ENCODE measurements around the gene POLD2. TPM values are rescaled to one million over a fixed set of nuclear protein-coding genes. Genes with fewer than 3 reads are reported as not detected.
A peak's percentile ranks its signal among the peaks of the same experiment; 100 is the strongest.
"Not testable (repeated sequence)": the region's sequence is repeated elsewhere in the genome, so short reads cannot be mapped to it uniquely, and the experiment has no call there.

Gene POLD2
- total RNA-seq: 10 to 100 TPM; 53.4 to 85.1 (median 72.6) TPM
- total RNA-seq (2013): 38.8 TPM
- 27.9 to 245 (median 48.2) reads per million in 29 experiments for total RNA-seq

GRCh38 chr7:44123190-44124003 is at the start of gene POLD2:
TSS of gene POLD2 (minus strand) at chr7:44123548. CDS start at chr7:44122053, 1,495 bp downstream.
- peaks cover 20% of the 10 kb centered on the region for H3K36me3 Mint-ChIP-seq

DNA sequence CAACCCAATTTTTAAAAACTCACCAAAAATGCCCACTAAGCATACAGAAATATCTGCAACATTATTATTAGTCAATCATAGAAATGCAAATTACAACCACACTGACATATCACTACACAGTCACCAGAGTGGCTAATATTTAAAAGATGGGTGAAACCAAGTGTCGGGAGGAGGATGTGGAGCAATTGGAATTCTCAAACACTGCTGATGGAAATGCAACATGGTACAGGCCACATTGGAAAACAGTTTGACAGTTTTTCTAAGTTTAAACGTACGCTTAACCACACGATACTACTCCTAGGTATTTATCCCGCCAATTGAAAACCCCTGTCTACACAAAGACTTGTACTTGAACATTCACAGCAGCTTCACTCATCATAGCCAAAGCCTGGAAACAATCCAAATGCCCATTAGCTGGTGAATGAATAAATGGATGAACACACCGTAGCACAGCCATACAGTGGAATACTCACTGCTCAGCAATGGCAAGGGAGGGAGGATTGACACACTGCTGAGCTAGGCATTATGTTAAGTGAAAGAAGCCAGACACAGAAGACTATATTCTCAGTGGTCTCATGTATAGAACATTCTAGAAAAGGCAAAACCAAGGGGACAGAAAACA is 49.6 kb upstream of the POLD2 start:
- DNase-seq (no peak), ATAC-seq (replicated peaks in 1 of 4) (no peak)
- no peaks in the 10 kb centered on the region for H3K36me3 Mint-ChIP-seq
- no peak overlapping the region for H3K27ac Mint-ChIP-seq
- ChIA-PET POLR2A (no interaction called here), CTCF (no interaction called here)
- H3K4me3 Mint-ChIP-seq: no peak overlapping the region
- H3K27ac ChIP-seq (ENCODE audit: low read length): no peak overlapping the region
- no peaks in the 10 kb centered on the region for H3K36me3 ChIP-seq (ENCODE audit: control insufficient read depth in 2 of 2, extremely low read depth in 1 of 2, insufficient read depth in 1 of 2, low read length in 1 of 2)
- H3K4me1 Mint-ChIP-seq: peaks cover 0 to 2% (median under 1%) of the 10 kb centered on the region in 3 donors
- H3K27me3 Mint-ChIP-seq: peaks cover 15 to 25% of the 10 kb centered on the region in 2 donors
- no peaks in the 10 kb centered on the region for H3K4me1 ChIP-seq (ENCODE audit: control insufficient read depth in 1 of 2, extremely low read depth in 1 of 2, insufficient read depth in 2 of 2, low read length in 2 of 2)
- peaks cover 0 to 5% (median 0%) of the 10 kb centered on the region in 3 donors for H3K9me3 Mint-ChIP-seq
- no peaks in the 10 kb centered on the region for H3K9me3 ChIP-seq
- H3K4me3 ChIP-seq (ENCODE audit: control insufficient read depth in 1 of 2, extremely low read depth in 1 of 2, low read length in 1 of 2): no peak overlapping the region
- 100% methylated on average over 2 of the region's 6 CpGs for WGBS (ENCODE audit: insufficient coverage)
- peaks cover 0 to 29% of the 10 kb centered on the region in 2 experiments for H3K27me3 ChIP-seq (replicated peaks in 1 of 2; ENCODE audit: control insufficient read depth in 2 of 2, extremely low read depth in 1 of 2, insufficient read depth in 2 of 2, low read length in 1 of 2)

More at GRCh38 chr7:44123190-44124003, at the start of gene POLD2:
- Histone ChIP-seq H3K9me3 (no peaks in the 10 kb centered on the region), H3K4me3 (ENCODE audit: control insufficient read depth in 1 of 2, extremely low read depth in 1 of 2, low read length in 1 of 2) (peak within 1 kb of the TSS; percentile 64 to 87), H3K4me1 (ENCODE audit: control insufficient read depth in 1 of 2, extremely low read depth in 1 of 2, insufficient read depth in 2 of 2, low read length in 2 of 2) (peaks cover 6 to 22% of the 10 kb centered on the region in 2 experiments), H3K27me3 (replicated peaks in 1 of 2; ENCODE audit: control insufficient read depth in 2 of 2, extremely low read depth in 1 of 2, insufficient read depth in 2 of 2, low read length in 1 of 2) (peaks cover 0 to 3% of the 10 kb centered on the region in 2 experiments), H3K36me3 (ENCODE audit: control insufficient read depth in 2 of 2, extremely low read depth in 1 of 2, insufficient read depth in 1 of 2, low read length in 1 of 2) (peaks cover 10 to 26% of the 10 kb centered on the region in 2 donors), H3K27ac (ENCODE audit: low read length) (peak within 1 kb of the TSS; percentile 65)
- peaks cover 37 to 42% (median 38%) of the 10 kb centered on the region in 3 donors for H3K4me1 Mint-ChIP-seq
- H3K27ac Mint-ChIP-seq: peak within 1 kb of the TSS; percentile 69 to 80
- H3K4me3 Mint-ChIP-seq: peak within 1 kb of the TSS; percentile 82 to 89 (median 87)
- CTCF ChIA-PET: interaction anchor here (0.6 to 0.7 kb wide), 3 partner anchors 17 to 308 kb away, joined by 3 to 4 read pairs (median 3); partner anchors contain the start of gene YKT6 (in 1 of the 2)
- ATAC-seq (replicated peaks in 1 of 4) (peak; percentile 98 to 100 (median 99)), DNase-seq (peak; percentile 92 to 98 (median 96))
- POLR2A ChIA-PET: interaction anchor here in 1 of 2 donors (0.6 kb wide), 1 partner anchor 451 kb away, joined by 3 read pairs; no protein-coding TSS in a partner anchor
- 0% methylated on average over 75 of the region's 86 CpGs for WGBS (ENCODE audit: insufficient coverage)
- no peaks in the 10 kb centered on the region for H3K27me3 Mint-ChIP-seq
- no peaks in the 10 kb centered on the region for H3K9me3 Mint-ChIP-seq

- ChIA-PET POLR2A (interaction anchor here in 1 of 2 donors (0.7 kb wide), 1 partner anchor 822 kb away, joined by 6 read pairs; no protein-coding TSS in a partner anchor), CTCF (no interaction called here)
- Histone ChIP-seq H3K27me3 (replicated peaks in 1 of 2; ENCODE audit: control insufficient read depth in 2 of 2, extremely low read depth in 1 of 2, insufficient read depth in 2 of 2, low read length in 1 of 2) (peaks cover 0 to 23% of the 10 kb centered on the region in 2 experiments), H3K4me3 (ENCODE audit: control insufficient read depth in 1 of 2, extremely low read depth in 1 of 2, low read length in 1 of 2) (no peak overlapping the region), H3K36me3 (ENCODE audit: control insufficient read depth in 2 of 2, extremely low read depth in 1 of 2, insufficient read depth in 1 of 2, low read length in 1 of 2) (no peaks in the 10 kb centered on the region), H3K4me1 (ENCODE audit: control insufficient read depth in 1 of 2, extremely low read depth in 1 of 2, insufficient read depth in 2 of 2, low read length in 2 of 2) (no peaks in the 10 kb centered on the region), H3K27ac (ENCODE audit: low read length) (no peak overlapping the region), H3K9me3 (no peaks in the 10 kb centered on the region)
- Mint-ChIP-seq H3K36me3 (no peaks in the 10 kb centered on the region), H3K27ac (no peak overlapping the region), H3K27me3 (peaks cover 15 to 22% of the 10 kb centered on the region in 2 donors), H3K4me1 (peaks cover 0 to 6% (median 4%) of the 10 kb centered on the region in 3 donors), H3K9me3 (peaks cover 0 to 5% (median 0%) of the 10 kb centered on the region in 3 donors), H3K4me3 (no peak overlapping the region)
- no peak for ATAC-seq (replicated peaks in 1 of 4)
- no peak for DNase-seq
Observed at GRCh38 chr7:44172352-44172751, 49.0 kb upstream of the POLD2 start.

DNA sequence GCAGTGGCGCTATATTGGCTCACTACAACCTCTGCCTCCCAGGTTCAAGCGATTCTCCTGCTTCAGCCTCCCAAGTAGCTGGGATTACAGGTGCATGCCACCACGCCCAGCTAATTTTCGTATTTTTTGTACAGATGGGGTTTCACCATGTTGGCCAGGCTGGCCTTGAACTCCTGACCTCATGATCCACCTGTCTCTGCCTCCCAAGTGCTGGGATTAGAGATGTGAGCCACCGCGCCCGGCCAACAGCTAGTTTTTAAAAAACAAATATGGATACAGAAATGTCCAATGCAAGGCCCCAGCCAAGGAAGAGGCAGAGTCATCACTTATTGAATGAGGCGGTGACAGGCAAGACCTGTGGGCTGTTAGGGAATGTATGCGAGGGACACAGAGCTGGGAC is 48.6 kb upstream of the POLD2 start:
- H3K36me3 Mint-ChIP-seq; H3K4me1 Mint-ChIP-seq; H3K36me3 ChIP-seq (ENCODE audit: control insufficient read depth in 2 of 2, extremely low read depth in 1 of 2, insufficient read depth in 1 of 2, low read length in 1 of 2); H3K9me3 ChIP-seq; DNase-seq; H3K27ac Mint-ChIP-seq; H3K27ac ChIP-seq (ENCODE audit: low read length); H3K4me1 ChIP-seq (ENCODE audit: control insufficient read depth in 1 of 2, extremely low read depth in 1 of 2, insufficient read depth in 2 of 2, low read length in 2 of 2); ATAC-seq (replicated peaks in 1 of 4); CTCF ChIA-PET; H3K9me3 Mint-ChIP-seq; H3K4me3 ChIP-seq (ENCODE audit: control insufficient read depth in 1 of 2, extremely low read depth in 1 of 2, low read length in 1 of 2); H3K4me3 Mint-ChIP-seq: not testable (repeated sequence)
- POLR2A ChIA-PET: interaction anchor here in 1 of 2 donors (0.6 to 0.7 kb wide), 2 partner anchors 15 to 823 kb away, joined by 4 to 6 read pairs; no protein-coding TSS in a partner anchor
- peaks cover 12 to 18% of the 10 kb centered on the region in 2 donors for H3K27me3 Mint-ChIP-seq
- peaks cover 0 to 20% of the 10 kb centered on the region in 2 experiments for H3K27me3 ChIP-seq (replicated peaks in 1 of 2; ENCODE audit: control insufficient read depth in 2 of 2, extremely low read depth in 1 of 2, insufficient read depth in 2 of 2, low read length in 1 of 2)
- 94% methylated on average over 3 of the region's 9 CpGs for WGBS (ENCODE audit: insufficient coverage)

- DNase-seq (no peak), ATAC-seq (replicated peaks in 1 of 4) (no peak)
- Mint-ChIP-seq H3K9me3 (peaks cover 0 to 3% (median 0%) of the 10 kb centered on the region in 3 donors), H3K4me3 (no peak overlapping the region), H3K27me3 (peaks cover 0 to 1% of the 10 kb centered on the region in 2 donors), H3K4me1 (peaks cover 0 to 7% (median 4%) of the 10 kb centered on the region in 3 donors), H3K36me3 (no peaks in the 10 kb centered on the region), H3K27ac (no peak overlapping the region)
- Histone ChIP-seq H3K27me3 (replicated peaks in 1 of 2; ENCODE audit: control insufficient read depth in 2 of 2, extremely low read depth in 1 of 2, insufficient read depth in 2 of 2, low read length in 1 of 2) (peaks cover 0 to 4% of the 10 kb centered on the region in 2 experiments), H3K27ac (ENCODE audit: low read length) (no peak overlapping the region), H3K4me3 (ENCODE audit: control insufficient read depth in 1 of 2, extremely low read depth in 1 of 2, low read length in 1 of 2) (no peak overlapping the region), H3K36me3 (ENCODE audit: control insufficient read depth in 2 of 2, extremely low read depth in 1 of 2, insufficient read depth in 1 of 2, low read length in 1 of 2) (no peaks in the 10 kb centered on the region), H3K9me3 (no peaks in the 10 kb centered on the region), H3K4me1 (ENCODE audit: control insufficient read depth in 1 of 2, extremely low read depth in 1 of 2, insufficient read depth in 2 of 2, low read length in 2 of 2) (no peaks in the 10 kb centered on the region)
- CTCF ChIA-PET: no interaction called here
- POLR2A ChIA-PET: no interaction called here
Observed at GRCh38 chr7:44167920-44168319, 44.6 kb upstream of the POLD2 start.

- DNase-seq (no peak), ATAC-seq (replicated peaks in 1 of 4) (no peak)
- Histone ChIP-seq H3K9me3 (no peaks in the 10 kb centered on the region), H3K4me3 (ENCODE audit: control insufficient read depth in 1 of 2, extremely low read depth in 1 of 2, low read length in 1 of 2) (no peak overlapping the region), H3K27ac (ENCODE audit: low read length) (no peak overlapping the region), H3K36me3 (ENCODE audit: control insufficient read depth in 2 of 2, extremely low read depth in 1 of 2, insufficient read depth in 1 of 2, low read length in 1 of 2) (no peaks in the 10 kb centered on the region), H3K27me3 (replicated peaks in 1 of 2; ENCODE audit: control insufficient read depth in 2 of 2, extremely low read depth in 1 of 2, insufficient read depth in 2 of 2, low read length in 1 of 2) (peaks cover 0 to 11% of the 10 kb centered on the region in 2 experiments), H3K4me1 (ENCODE audit: control insufficient read depth in 1 of 2, extremely low read depth in 1 of 2, insufficient read depth in 2 of 2, low read length in 2 of 2) (no peaks in the 10 kb centered on the region)
- no peaks in the 10 kb centered on the region for H3K36me3 Mint-ChIP-seq
- no peak overlapping the region for H3K27ac Mint-ChIP-seq
- WGBS (ENCODE audit: insufficient coverage): no CpG with 5 or more reads among the region's 1 CpG
- no peak overlapping the region for H3K4me3 Mint-ChIP-seq
- ChIA-PET POLR2A (no interaction called here), CTCF (no interaction called here)
- peaks cover 0 to 7% (median 3%) of the 10 kb centered on the region in 3 donors for H3K4me1 Mint-ChIP-seq
- H3K9me3 Mint-ChIP-seq: peaks cover 0 to 3% (median 0%) of the 10 kb centered on the region in 3 donors
- H3K27me3 Mint-ChIP-seq: peaks cover 0 to 7% of the 10 kb centered on the region in 2 donors
Observed at GRCh38 chr7:44163591-44163990, 40.2 kb upstream of the POLD2 start.
